A549 (cell line): ENCODE measurements around the gene FBLN5.

Experiments used
- CBX2 ChIP-seq: fragments of 200-600 bp; sonication (generic); IDR thresholded peaks from 2 replicates; pipeline ENCODE4 v1.6.1; 2016; ENCODE audit warnings: low read depth, mild to moderate bottlenecking, borderline replicate concordance
- JUN ChIP-seq, 2 experiments: fragments of >200 bp; sonication (Bioruptor Twin); formaldehyde crosslinking; IDR thresholded peaks; 2 replicates in 1 of 2; 3 replicates in 1 of 2; pipeline ENCODE4 v1.6.1; 2016 to 2017
- KDM5A ChIP-seq: fragments of 200-600 bp; sonication (generic); IDR thresholded peaks from 2 replicates; pipeline ENCODE4 v1.6.1; 2016; ENCODE audit warnings: antibody characterized with exemption, mild to moderate bottlenecking
- POLR2A ChIP-seq: IDR thresholded peaks from 2 replicates; pipeline ENCODE4 v1.6.1; 2012; ENCODE audit warnings: mild to moderate bottlenecking, low read length
- TF ChIP-seq, protein P1 (sequence below): fragments of >200 bp; sonication (Bioruptor Twin); formaldehyde crosslinking; IDR thresholded peaks from 3 replicates; pipeline ENCODE4 v1.5.1; 2016

DNA sequence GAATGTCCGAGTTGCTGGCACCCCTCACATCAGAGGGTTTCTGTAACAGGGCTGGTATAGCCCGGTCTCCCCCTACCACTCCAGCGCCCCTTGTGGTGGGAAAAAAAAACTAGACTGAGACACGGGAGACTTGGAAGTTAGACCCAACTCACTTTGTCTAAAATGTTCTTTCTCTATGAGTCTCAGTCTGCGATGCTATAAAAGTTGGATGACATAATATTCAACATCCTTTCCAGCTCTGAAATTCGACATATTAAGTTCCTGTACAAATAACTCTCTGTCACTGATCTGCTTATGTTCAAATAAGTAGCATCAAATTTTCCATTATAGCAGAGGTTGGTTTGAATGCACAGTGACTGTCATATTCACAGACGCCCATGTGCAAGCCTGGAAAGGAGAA is 54.5 kb downstream of the FBLN5 start:
- TF ChIP-seq, protein P1, sequence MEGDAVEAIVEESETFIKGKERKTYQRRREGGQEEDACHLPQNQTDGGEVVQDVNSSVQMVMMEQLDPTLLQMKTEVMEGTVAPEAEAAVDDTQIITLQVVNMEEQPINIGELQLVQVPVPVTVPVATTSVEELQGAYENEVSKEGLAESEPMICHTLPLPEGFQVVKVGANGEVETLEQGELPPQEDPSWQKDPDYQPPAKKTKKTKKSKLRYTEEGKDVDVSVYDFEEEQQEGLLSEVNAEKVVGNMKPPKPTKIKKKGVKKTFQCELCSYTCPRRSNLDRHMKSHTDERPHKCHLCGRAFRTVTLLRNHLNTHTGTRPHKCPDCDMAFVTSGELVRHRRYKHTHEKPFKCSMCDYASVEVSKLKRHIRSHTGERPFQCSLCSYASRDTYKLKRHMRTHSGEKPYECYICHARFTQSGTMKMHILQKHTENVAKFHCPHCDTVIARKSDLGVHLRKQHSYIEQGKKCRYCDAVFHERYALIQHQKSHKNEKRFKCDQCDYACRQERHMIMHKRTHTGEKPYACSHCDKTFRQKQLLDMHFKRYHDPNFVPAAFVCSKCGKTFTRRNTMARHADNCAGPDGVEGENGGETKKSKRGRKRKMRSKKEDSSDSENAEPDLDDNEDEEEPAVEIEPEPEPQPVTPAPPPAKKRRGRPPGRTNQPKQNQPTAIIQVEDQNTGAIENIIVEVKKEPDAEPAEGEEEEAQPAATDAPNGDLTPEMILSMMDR: peak; percentile 45
- no peak for TF ChIP-seq CBX2
- no peak for TF ChIP-seq JUN (IDR thresholded peaks at IDR 0.05)
- no peak for TF ChIP-seq POLR2A
- TF ChIP-seq KDM5A: no peak
